Keratinocyte (primary cell): ENCODE results near the gene FOXK1. TPM values are rescaled to one million over a fixed set of nuclear protein-coding genes. Genes with fewer than 3 reads are reported as not detected.

Experiments
- DNase-seq: peaks from one replicate; pipeline ENCODE4 v3.0.0-alpha.2; 2011; ENCODE audit warnings: low read depth, missing footprints, low spot score
- FAIRE-seq: peaks from 2 replicates; lab custom pipeline; 2011; peaks lifted over from hg19 to GRCh38; lab: Jason Lieb, UNC
- H2AFZ ChIP-seq: 2 replicates; pipeline ENCODE4 v1.6.0; 2012; ENCODE audit warnings: low read length, control low read depth, inconsistent platforms; ENCODE audit not compliant: control insufficient read depth
- H3K27ac ChIP-seq: 2 replicates; pipeline ENCODE4 v1.5.1; 2011; ENCODE audit warnings: low read length; ENCODE audit not compliant: control insufficient read depth, insufficient read depth
- H3K27me3 ChIP-seq: 3 replicates; pipeline ENCODE4 v1.6.0; 2011; ENCODE audit warnings: low read length; ENCODE audit not compliant: control insufficient read depth, insufficient read depth; ENCODE audit errors: extremely low read depth
- H3K36me3 ChIP-seq, 2 experiments: 2 replicates in 1 of 2; 3 replicates in 1 of 2; pipeline ENCODE4 v1.5.1; 2011; ENCODE audit warnings: low read length in 2 of 2, mild to moderate bottlenecking in 1 of 2; ENCODE audit not compliant: control insufficient read depth in 2 of 2, insufficient read depth in 2 of 2; ENCODE audit errors: extremely low read depth in 1 of 2
- H3K4me1 ChIP-seq: 3 replicates; pipeline ENCODE4 v1.5.1; 2011; ENCODE audit warnings: low read length; ENCODE audit not compliant: control insufficient read depth, insufficient read depth; ENCODE audit errors: extremely low read depth
- H3K4me2 ChIP-seq: 3 replicates; pipeline ENCODE4 v1.6.0; 2011; ENCODE audit warnings: low read depth, low read length; ENCODE audit not compliant: control insufficient read depth, insufficient read depth; ENCODE audit errors: extremely low read depth
- H3K4me3 ChIP-seq, 3 experiments: fragments of 200-600 bp in 1 of 3; sonication (generic) in 1 of 3; 2 replicates in 2 of 3; 3 replicates in 1 of 3; pipeline ENCODE4 v1.5.1; 2011 to 2016; ENCODE audit warnings: low read length in 3 of 3, mild to moderate bottlenecking in 3 of 3, control low read depth in 2 of 3, inconsistent platforms in 1 of 3, low read depth in 1 of 3, mixed read lengths in 1 of 3, mixed run types in 1 of 3, moderate library complexity in 1 of 3; ENCODE audit not compliant: control insufficient read depth in 2 of 3, insufficient read depth in 2 of 3; ENCODE audit errors: extremely low read depth in 1 of 3
- H3K79me2 ChIP-seq: 2 replicates; pipeline ENCODE4 v1.6.0; 2012; ENCODE audit warnings: low read length; ENCODE audit not compliant: control insufficient read depth, insufficient read depth
- H3K9ac ChIP-seq: 3 replicates; pipeline ENCODE4 v1.6.0; 2011; ENCODE audit warnings: low read length; ENCODE audit not compliant: control insufficient read depth, insufficient read depth; ENCODE audit errors: extremely low read depth
- H3K9me1 ChIP-seq: 3 replicates; pipeline ENCODE4 v1.6.0; 2011; ENCODE audit warnings: low read length; ENCODE audit not compliant: control insufficient read depth, insufficient read depth; ENCODE audit errors: extremely low read depth
- H3K9me3 ChIP-seq: 2 replicates; pipeline ENCODE4 v1.5.1; 2012; ENCODE audit warnings: low read depth, low read length; ENCODE audit not compliant: control insufficient read depth
- H4K20me1 ChIP-seq: 3 replicates; pipeline ENCODE4 v1.6.0; 2011; ENCODE audit warnings: low read length; ENCODE audit not compliant: control insufficient read depth, insufficient read depth; ENCODE audit errors: extremely low read depth
- EZH2 ChIP-seq: IDR thresholded peaks from one replicate; pipeline ENCODE4 v1.6.1; 2012; ENCODE audit warnings: inconsistent platforms, mild to moderate bottlenecking, low read length, moderate library complexity
- dilution Hi-C: fragments of 300-500 bp; cut with MboI; formaldehyde crosslinking; loops from one replicate; pipeline ENCODE4 v1.7.0; 2020; ENCODE audit warnings: low sequenced_read_pairs; ENCODE audit not compliant: extremely low pct_ligation_motif_present
- polyA plus RNA-seq, 5 experiments: library from polyadenylated mRNA; depleted of rRNA in 3 of 5; stranded (reverse) in 3 of 5; stranded (forward) in 1 of 5; unstranded in 1 of 5; fragments of >200 nt; gene quantifications; 1 replicate in 1 of 5; 2 replicates in 3 of 5; 3 replicates in 1 of 5; pipeline versions ENCODE4 v1.2.1 to v1.2.3, GENCODE V29; 2011 to 2012; ENCODE audit warnings: missing spikeins in 2 of 5, low read depth in 1 of 5, low replicate concordance in 1 of 5
- TF ChIP-seq, protein P1 (sequence below), 3 experiments: IDR thresholded peaks in 1 of 3; conservative IDR thresholded peaks in 1 of 3; optimal IDR thresholded peaks in 1 of 3; 2 replicates in 2 of 3; 3 replicates in 1 of 3; pipeline versions ENCODE3 to v1.5.1; 2011; ENCODE audit warnings: low read length in 3 of 3, mild to moderate bottlenecking in 3 of 3, moderate library complexity in 2 of 3, control low read depth in 1 of 3, inconsistent platforms in 1 of 3; ENCODE audit not compliant: insufficient read depth in 2 of 3; ENCODE audit errors: extremely low read depth in 1 of 3

FOXK1 gene
- polyA plus RNA-seq, 1 donor (not counting 4 experiments of a cell fraction or from before 2014, with no cell fraction given): 4.4 TPM

DNA sequence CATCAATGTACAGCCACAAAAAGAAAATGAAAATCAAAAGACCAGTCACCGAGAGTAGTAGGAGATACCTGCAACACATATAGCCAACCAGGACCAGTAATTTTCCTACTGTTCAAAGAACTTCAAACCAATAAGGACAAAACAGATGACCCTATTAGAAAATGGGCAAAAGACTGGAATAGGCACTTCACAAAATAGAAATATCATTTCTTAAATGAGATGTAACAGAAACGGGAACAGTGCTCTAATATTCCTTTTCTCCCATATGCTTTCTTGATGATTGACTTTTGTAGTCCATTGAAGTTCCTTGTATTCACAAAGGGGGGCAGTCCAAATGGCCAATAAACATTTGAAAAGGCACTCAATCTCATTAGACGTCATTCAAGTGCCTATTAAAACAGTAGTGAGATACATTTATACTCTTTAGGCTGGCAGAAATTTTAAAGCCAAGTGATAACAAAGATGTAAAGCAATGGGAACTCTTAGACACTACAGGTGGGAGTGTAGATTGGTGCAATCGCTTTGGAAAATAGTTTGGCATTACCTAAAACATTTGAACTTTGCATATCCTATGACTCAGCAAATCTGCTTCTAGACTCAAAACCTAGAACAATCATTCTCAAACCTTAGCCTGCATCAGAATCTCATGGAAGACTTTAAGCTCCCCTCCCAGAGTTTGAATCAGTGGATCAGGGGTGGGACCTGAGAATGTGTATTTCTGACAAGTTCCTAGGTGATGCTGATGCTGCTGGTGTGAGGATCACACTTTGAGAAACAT lies 24.3 kb upstream of the FOXK1 start:
- Histone ChIP-seq H4K20me1 (no peaks in the 10 kb centered on the region), H3K27me3 (no peaks in the 10 kb centered on the region), H2AFZ (no peak overlapping the region), H3K9me3 (peaks cover 2% of the 10 kb centered on the region), H3K9me1 (no peaks in the 10 kb centered on the region), H3K9ac (no peak overlapping the region), H3K36me3 (no peaks in the 10 kb centered on the region), H3K27ac (no peak overlapping the region), H3K4me1 (peaks cover 2% of the 10 kb centered on the region), H3K4me2 (no peak overlapping the region), H3K4me3 (no peak overlapping the region), H3K79me2 (no peaks in the 10 kb centered on the region)
- dilution Hi-C loops: no loop called here
- FAIRE-seq: no peak
- TF ChIP-seq EZH2: no peak
- TF ChIP-seq, protein P1, sequence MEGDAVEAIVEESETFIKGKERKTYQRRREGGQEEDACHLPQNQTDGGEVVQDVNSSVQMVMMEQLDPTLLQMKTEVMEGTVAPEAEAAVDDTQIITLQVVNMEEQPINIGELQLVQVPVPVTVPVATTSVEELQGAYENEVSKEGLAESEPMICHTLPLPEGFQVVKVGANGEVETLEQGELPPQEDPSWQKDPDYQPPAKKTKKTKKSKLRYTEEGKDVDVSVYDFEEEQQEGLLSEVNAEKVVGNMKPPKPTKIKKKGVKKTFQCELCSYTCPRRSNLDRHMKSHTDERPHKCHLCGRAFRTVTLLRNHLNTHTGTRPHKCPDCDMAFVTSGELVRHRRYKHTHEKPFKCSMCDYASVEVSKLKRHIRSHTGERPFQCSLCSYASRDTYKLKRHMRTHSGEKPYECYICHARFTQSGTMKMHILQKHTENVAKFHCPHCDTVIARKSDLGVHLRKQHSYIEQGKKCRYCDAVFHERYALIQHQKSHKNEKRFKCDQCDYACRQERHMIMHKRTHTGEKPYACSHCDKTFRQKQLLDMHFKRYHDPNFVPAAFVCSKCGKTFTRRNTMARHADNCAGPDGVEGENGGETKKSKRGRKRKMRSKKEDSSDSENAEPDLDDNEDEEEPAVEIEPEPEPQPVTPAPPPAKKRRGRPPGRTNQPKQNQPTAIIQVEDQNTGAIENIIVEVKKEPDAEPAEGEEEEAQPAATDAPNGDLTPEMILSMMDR (optimal IDR thresholded peaks at IDR 0.05 in 1 of 3, IDR thresholded peaks at IDR 0.05 in 1 of 3, conservative IDR thresholded peaks at IDR 0.05 in 1 of 3; ENCODE audit: extremely low read depth in 1 of 3, insufficient read depth in 2 of 3, low read length in 3 of 3): no peak
- DNase-seq: no peak

DNA sequence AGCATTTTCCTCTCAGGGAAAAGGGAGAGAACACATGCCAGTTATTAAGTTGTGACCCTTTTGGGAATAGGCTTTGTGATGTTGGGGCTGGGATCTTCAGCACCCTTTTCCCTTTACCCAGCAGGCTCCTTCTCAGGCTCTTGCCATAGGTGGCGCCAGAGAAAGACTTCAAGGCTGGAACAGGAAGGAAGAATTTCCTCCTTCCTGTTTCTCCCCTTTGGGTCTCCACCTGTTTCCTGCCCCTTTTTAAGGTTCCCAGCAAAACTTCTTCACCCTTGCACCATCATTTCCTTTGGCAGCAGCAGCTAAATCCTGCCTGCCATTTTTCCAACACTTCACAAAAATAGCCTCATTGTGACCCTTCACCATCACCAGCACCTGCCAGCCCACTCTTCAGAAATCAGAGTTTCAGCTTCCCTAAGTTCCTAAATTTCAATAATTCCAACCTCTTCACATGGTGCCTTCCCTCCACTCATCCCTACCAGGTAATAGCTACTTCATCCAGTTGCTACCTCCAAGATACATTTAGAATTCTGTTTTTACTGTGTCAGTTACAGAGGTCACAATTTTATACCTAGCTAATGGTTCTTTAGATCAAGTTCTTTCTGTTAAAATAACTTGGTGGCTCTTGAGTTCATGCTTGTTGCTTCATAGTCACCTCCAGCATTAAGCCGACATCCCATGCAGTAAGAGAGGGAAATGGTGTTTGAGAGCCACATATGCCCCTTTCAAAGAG lies 22.4 kb upstream of the FOXK1 start:
- Histone ChIP-seq H3K9me1 (no peaks in the 10 kb centered on the region), H3K27me3 (no peaks in the 10 kb centered on the region), H3K79me2 (no peaks in the 10 kb centered on the region), H3K4me3 (no peak overlapping the region), H4K20me1 (no peaks in the 10 kb centered on the region), H3K9ac (no peak overlapping the region), H3K27ac (no peak overlapping the region), H3K36me3 (no peaks in the 10 kb centered on the region), H2AFZ (no peak overlapping the region), H3K9me3 (peaks cover 2% of the 10 kb centered on the region), H3K4me1 (peaks cover 2% of the 10 kb centered on the region), H3K4me2 (no peak overlapping the region)
- dilution Hi-C loops: no loop called here
- TF ChIP-seq, protein P1 (optimal IDR thresholded peaks at IDR 0.05 in 1 of 3, IDR thresholded peaks at IDR 0.05 in 1 of 3, conservative IDR thresholded peaks at IDR 0.05 in 1 of 3; ENCODE audit: extremely low read depth in 1 of 3, insufficient read depth in 2 of 3, low read length in 3 of 3): peak in 1 of 3 experiments; percentile 23
- TF ChIP-seq EZH2: no peak
- DNase-seq (no peak), FAIRE-seq (no peak)
